ENCODE results near the gene CTNND2. TPM values are rescaled to one million over a fixed set of nuclear protein-coding genes. Genes with fewer than 3 reads are reported as not detected.

Gene CTNND2
- total RNA-seq, 1 donor from 2014 or later: 8.0 TPM

GRCh38 chr5:11596185-11596584 is 308.1 kb downstream of the CTNND2 start:
- DNase-seq (ENCODE audit: low spot score): no peak

GRCh38 chr5:11595045-11595444 is 309.2 kb downstream of the CTNND2 start:
- no peak for DNase-seq (ENCODE audit: low spot score)

GRCh38 chr5:11594021-11594420 is 310.2 kb downstream of the CTNND2 start:
- no peak for DNase-seq (ENCODE audit: low spot score)

- DNase-seq (ENCODE audit: low spot score): no peak
These were observed 313.8 kb downstream of the CTNND2 start for GRCh38 chr5:11590475-11590874.

GRCh38 chr5:11588803-11589202 is 315.4 kb downstream of the CTNND2 start:
- DNase-seq (ENCODE audit: low spot score): no peak

- no peak for DNase-seq (ENCODE audit: low spot score)
These were observed 320.2 kb downstream of the CTNND2 start for GRCh38 chr5:11584017-11584416.

GRCh38 chr5:11579351-11579750 is 324.9 kb downstream of the CTNND2 start:
- no peak for DNase-seq (ENCODE audit: low spot score)

- no peak for DNase-seq (ENCODE audit: low spot score)
These were observed 329.5 kb downstream of the CTNND2 start for GRCh38 chr5:11574787-11575186.

GRCh38 chr5:11573140-11573992 is 330.9 kb downstream of the CTNND2 start:
- no peak for DNase-seq (ENCODE audit: low spot score)

- DNase-seq (ENCODE audit: low spot score): no peak
These were observed 339.5 kb downstream of the CTNND2 start for GRCh38 chr5:11564706-11565105.

GRCh38 chr5:11563822-11564221 is 340.4 kb downstream of the CTNND2 start:
- no peak for DNase-seq (ENCODE audit: low spot score)

- no peak for DNase-seq (ENCODE audit: low spot score)
These were observed 343.1 kb downstream of the CTNND2 start for GRCh38 chr5:11560915-11561697.

- DNase-seq (ENCODE audit: low spot score): no peak
These were observed 347.2 kb downstream of the CTNND2 start for GRCh38 chr5:11557063-11557462.

- no peak for DNase-seq (ENCODE audit: low spot score)
These were observed 349.1 kb downstream of the CTNND2 start for GRCh38 chr5:11555171-11555570.

GRCh38 chr5:11547730-11548129 is 356.5 kb downstream of the CTNND2 start:
- DNase-seq (ENCODE audit: low spot score): no peak

- no peak for DNase-seq (ENCODE audit: low spot score)
These were observed 357.1 kb downstream of the CTNND2 start for GRCh38 chr5:11547140-11547539.

- no peak for DNase-seq (ENCODE audit: low spot score)
These were observed 364.1 kb downstream of the CTNND2 start for GRCh38 chr5:11540112-11540511.

- no peak for DNase-seq (ENCODE audit: low spot score)
These were observed 372.3 kb downstream of the CTNND2 start for GRCh38 chr5:11531811-11532555.

- DNase-seq (ENCODE audit: low spot score): no peak
These were observed 375.5 kb downstream of the CTNND2 start for GRCh38 chr5:11528720-11529119.

- DNase-seq (ENCODE audit: low spot score): no peak
These were observed 376.4 kb downstream of the CTNND2 start for GRCh38 chr5:11527652-11528349.

GRCh38 chr5:11525020-11525419 is 379.2 kb downstream of the CTNND2 start:
- no peak for DNase-seq (ENCODE audit: low spot score)

GRCh38 chr5:11524188-11524587 is 380.1 kb downstream of the CTNND2 start:
- DNase-seq (ENCODE audit: low spot score): no peak

Data from ureter (tissue), 1 donor.